Peyer's patch (tissue), 4 donors: ENCODE data around the gene SBNO1. TPM values are rescaled to one million over a fixed set of nuclear protein-coding genes. Genes with fewer than 3 reads are reported as not detected.

Experiments
- DNase-seq, 3 donors: peaks; one replicate each; pipeline ENCODE4 v3.0.0-alpha.2; 2017 to 2019
- H3K27ac ChIP-seq, 4 donors: fragments of 200-600 bp; sonication (generic); one replicate each; pipeline ENCODE4 v1.5.1; 2016 to 2019
- H3K27me3 ChIP-seq, 2 donors: fragments of 200-600 bp; sonication (generic); one replicate each; pipeline ENCODE4 v1.5.1; 2019
- H3K36me3 ChIP-seq, 3 donors: fragments of 200-600 bp; sonication (generic); one replicate each; pipeline ENCODE4 v1.5.1; 2016 to 2019
- H3K4me1 ChIP-seq, 4 donors: fragments of 200-600 bp; sonication (generic); one replicate each; pipeline ENCODE4 v1.5.1; 2016 to 2019
- H3K4me3 ChIP-seq, 4 donors: fragments of 200-600 bp; sonication (generic); 1 replicate in 3 of 4; 2 replicates in 1 of 4; pipeline ENCODE4 v1.5.1; 2016 to 2019; ENCODE audit warnings: mild to moderate bottlenecking in 1 of 4
- H3K9me3 ChIP-seq, 4 donors: fragments of 200-600 bp; sonication (generic); one replicate each; pipeline ENCODE4 v1.5.1; 2016 to 2019; ENCODE audit warnings: mild to moderate bottlenecking in 1 of 4
- CTCF ChIP-seq, 6 experiments: fragments of 450-650 bp in 4 of 6; fragments of 200-600 bp in 2 of 6; sonication (generic) in 1 of 6; IDR thresholded peaks; one replicate each; pipeline ENCODE4 v1.5.1; 2017 to 2019; ENCODE audit warnings: antibody characterized with exemption in 6 of 6, mild to moderate bottlenecking in 3 of 6, moderate library complexity in 1 of 6
- POLR2A ChIP-seq, 2 donors: fragments of 450-650 bp; IDR thresholded peaks; one replicate each; pipeline ENCODE4 v1.5.1; 2017; ENCODE audit warnings: antibody characterized with exemption in 2 of 2, mild to moderate bottlenecking in 2 of 2, moderate library complexity in 2 of 2
- total RNA-seq, 4 donors: library from RNA; depleted of rRNA; stranded (reverse); fragments of >200 nt; gene quantifications; one replicate each; pipeline ENCODE4 v1.1.0, GENCODE V29; 2016

SBNO1 gene
- total RNA-seq, 4 donors from 2014 or later, result 16.2 to 23.9 (median 18.8) TPM

- no peaks in the 10 kb centered on the region for H3K27me3 ChIP-seq
- no peaks in the 10 kb centered on the region for H3K9me3 ChIP-seq
- no peak overlapping the region for H3K27ac ChIP-seq
- TF ChIP-seq POLR2A (IDR thresholded peaks at IDR 0.05), result no peak
- no peak for TF ChIP-seq CTCF (IDR thresholded peaks at IDR 0.05)
- peaks cover 0 to 35% (median 0%) of the 10 kb centered on the region in 3 donors for H3K36me3 ChIP-seq
- H3K4me1 ChIP-seq, result no peaks in the 10 kb centered on the region
- no peak for DNase-seq
- H3K4me3 ChIP-seq, result no peak overlapping the region
Measured at GRCh38 chr12:123351349-123351748, 13.3 kb downstream of the SBNO1 start.

- Histone ChIP-seq H3K4me1 (no peaks in the 10 kb centered on the region), H3K27me3 (no peaks in the 10 kb centered on the region), H3K4me3 (no peak overlapping the region), H3K9me3 (no peaks in the 10 kb centered on the region), H3K27ac (no peak overlapping the region), H3K36me3 (peaks cover 0 to 76% (median 0%) of the 10 kb centered on the region in 3 donors)
- TF ChIP-seq CTCF (IDR thresholded peaks at IDR 0.05) (no peak), POLR2A (IDR thresholded peaks at IDR 0.05) (no peak)
- no peak for DNase-seq
Measured at GRCh38 chr12:123346946-123347345, 17.7 kb downstream of the SBNO1 start.

- peaks cover 0 to 97% (median 0%) of the 10 kb centered on the region in 3 donors for H3K36me3 ChIP-seq
- TF ChIP-seq CTCF (IDR thresholded peaks at IDR 0.05) (no peak), POLR2A (IDR thresholded peaks at IDR 0.05) (no peak)
Measured at GRCh38 chr12:123344086-123344485, 20.6 kb downstream of the SBNO1 start.

GRCh38 chr12:123337070-123337469, 27.6 kb downstream of the SBNO1 start:
- Histone ChIP-seq H3K36me3 (peaks cover 0 to 83% (median 0%) of the 10 kb centered on the region in 3 donors), H3K4me1 (no peaks in the 10 kb centered on the region), H3K27ac (no peak overlapping the region), H3K4me3 (no peak overlapping the region), H3K9me3 (no peaks in the 10 kb centered on the region), H3K27me3 (no peaks in the 10 kb centered on the region)
- no peak for TF ChIP-seq POLR2A (IDR thresholded peaks at IDR 0.05)
- no peak for TF ChIP-seq CTCF (IDR thresholded peaks at IDR 0.05)
- DNase-seq, result no peak

More at GRCh38 chr12:123344086-123344485, 20.6 kb downstream of the SBNO1 start:
- DNase-seq, result no peak
- Histone ChIP-seq H3K4me3 (no peak overlapping the region), H3K9me3 (no peaks in the 10 kb centered on the region), H3K4me1 (no peaks in the 10 kb centered on the region), H3K27me3 (no peaks in the 10 kb centered on the region), H3K27ac (no peak overlapping the region)

GRCh38 chr12:123336530-123336929, 28.1 kb downstream of the SBNO1 start:
- DNase-seq, result no peak
- Histone ChIP-seq H3K9me3 (no peaks in the 10 kb centered on the region), H3K4me3 (no peak overlapping the region), H3K27me3 (no peaks in the 10 kb centered on the region), H3K36me3 (peaks cover 0 to 84% (median 0%) of the 10 kb centered on the region in 3 donors), H3K27ac (no peak overlapping the region), H3K4me1 (no peaks in the 10 kb centered on the region)
- TF ChIP-seq CTCF (IDR thresholded peaks at IDR 0.05) (no peak), POLR2A (IDR thresholded peaks at IDR 0.05) (no peak)

GRCh38 chr12:123335490-123335889, 29.2 kb downstream of the SBNO1 start:
- Histone ChIP-seq H3K4me3 (no peak overlapping the region), H3K27ac (no peak overlapping the region), H3K36me3 (peaks cover 0 to 80% (median 0%) of the 10 kb centered on the region in 3 donors), H3K4me1 (no peaks in the 10 kb centered on the region), H3K9me3 (no peaks in the 10 kb centered on the region), H3K27me3 (no peaks in the 10 kb centered on the region)
- no peak for DNase-seq
- TF ChIP-seq CTCF (IDR thresholded peaks at IDR 0.05) (no peak), POLR2A (IDR thresholded peaks at IDR 0.05) (no peak)
